ENCODE data around the gene SLC7A11.

DNA sequence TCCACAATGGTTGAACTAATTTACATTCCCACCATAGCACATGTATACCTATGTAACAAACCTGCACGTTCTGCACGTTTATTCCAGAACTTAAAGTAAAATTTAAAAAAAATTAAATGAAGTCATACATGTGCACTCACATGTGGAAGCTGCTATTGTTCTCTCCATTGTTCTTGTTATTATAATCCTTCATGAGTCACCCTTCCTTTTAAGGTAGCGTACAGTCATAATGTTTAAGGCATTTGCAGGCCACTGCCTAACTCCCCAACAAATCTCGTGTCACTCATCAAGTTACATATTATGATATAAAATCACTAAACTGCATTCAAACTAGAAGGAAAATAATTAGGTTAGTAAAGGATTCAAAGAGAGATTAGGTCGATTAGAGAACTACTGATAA is 63.6 kb downstream of the SLC7A11 start:
- TF ChIP-seq CREM (CRISPR knock-in tag; IDR thresholded peaks at IDR 0.05) (no peak), ESRRA (CRISPR knock-in tag; IDR thresholded peaks at IDR 0.05; ENCODE audit: borderline replicate concordance) (no peak), NFYB (CRISPR knock-in tag; conservative IDR thresholded peaks at IDR 0.05; ENCODE audit: low read depth) (no peak), SP1 (CRISPR knock-in tag; conservative IDR thresholded peaks at IDR 0.05) (no peak)
- TF ChIP-seq, protein P1, sequence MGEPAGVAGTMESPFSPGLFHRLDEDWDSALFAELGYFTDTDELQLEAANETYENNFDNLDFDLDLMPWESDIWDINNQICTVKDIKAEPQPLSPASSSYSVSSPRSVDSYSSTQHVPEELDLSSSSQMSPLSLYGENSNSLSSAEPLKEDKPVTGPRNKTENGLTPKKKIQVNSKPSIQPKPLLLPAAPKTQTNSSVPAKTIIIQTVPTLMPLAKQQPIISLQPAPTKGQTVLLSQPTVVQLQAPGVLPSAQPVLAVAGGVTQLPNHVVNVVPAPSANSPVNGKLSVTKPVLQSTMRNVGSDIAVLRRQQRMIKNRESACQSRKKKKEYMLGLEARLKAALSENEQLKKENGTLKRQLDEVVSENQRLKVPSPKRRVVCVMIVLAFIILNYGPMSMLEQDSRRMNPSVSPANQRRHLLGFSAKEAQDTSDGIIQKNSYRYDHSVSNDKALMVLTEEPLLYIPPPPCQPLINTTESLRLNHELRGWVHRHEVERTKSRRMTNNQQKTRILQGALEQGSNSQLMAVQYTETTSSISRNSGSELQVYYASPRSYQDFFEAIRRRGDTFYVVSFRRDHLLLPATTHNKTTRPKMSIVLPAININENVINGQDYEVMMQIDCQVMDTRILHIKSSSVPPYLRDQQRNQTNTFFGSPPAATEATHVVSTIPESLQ (CRISPR knock-in tag; IDR thresholded peaks at IDR 0.05) = no peak
- TF ChIP-seq, protein P2, sequence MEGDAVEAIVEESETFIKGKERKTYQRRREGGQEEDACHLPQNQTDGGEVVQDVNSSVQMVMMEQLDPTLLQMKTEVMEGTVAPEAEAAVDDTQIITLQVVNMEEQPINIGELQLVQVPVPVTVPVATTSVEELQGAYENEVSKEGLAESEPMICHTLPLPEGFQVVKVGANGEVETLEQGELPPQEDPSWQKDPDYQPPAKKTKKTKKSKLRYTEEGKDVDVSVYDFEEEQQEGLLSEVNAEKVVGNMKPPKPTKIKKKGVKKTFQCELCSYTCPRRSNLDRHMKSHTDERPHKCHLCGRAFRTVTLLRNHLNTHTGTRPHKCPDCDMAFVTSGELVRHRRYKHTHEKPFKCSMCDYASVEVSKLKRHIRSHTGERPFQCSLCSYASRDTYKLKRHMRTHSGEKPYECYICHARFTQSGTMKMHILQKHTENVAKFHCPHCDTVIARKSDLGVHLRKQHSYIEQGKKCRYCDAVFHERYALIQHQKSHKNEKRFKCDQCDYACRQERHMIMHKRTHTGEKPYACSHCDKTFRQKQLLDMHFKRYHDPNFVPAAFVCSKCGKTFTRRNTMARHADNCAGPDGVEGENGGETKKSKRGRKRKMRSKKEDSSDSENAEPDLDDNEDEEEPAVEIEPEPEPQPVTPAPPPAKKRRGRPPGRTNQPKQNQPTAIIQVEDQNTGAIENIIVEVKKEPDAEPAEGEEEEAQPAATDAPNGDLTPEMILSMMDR (IDR thresholded peaks at IDR 0.05) = no peak
- TF ChIP-seq, protein P3, sequence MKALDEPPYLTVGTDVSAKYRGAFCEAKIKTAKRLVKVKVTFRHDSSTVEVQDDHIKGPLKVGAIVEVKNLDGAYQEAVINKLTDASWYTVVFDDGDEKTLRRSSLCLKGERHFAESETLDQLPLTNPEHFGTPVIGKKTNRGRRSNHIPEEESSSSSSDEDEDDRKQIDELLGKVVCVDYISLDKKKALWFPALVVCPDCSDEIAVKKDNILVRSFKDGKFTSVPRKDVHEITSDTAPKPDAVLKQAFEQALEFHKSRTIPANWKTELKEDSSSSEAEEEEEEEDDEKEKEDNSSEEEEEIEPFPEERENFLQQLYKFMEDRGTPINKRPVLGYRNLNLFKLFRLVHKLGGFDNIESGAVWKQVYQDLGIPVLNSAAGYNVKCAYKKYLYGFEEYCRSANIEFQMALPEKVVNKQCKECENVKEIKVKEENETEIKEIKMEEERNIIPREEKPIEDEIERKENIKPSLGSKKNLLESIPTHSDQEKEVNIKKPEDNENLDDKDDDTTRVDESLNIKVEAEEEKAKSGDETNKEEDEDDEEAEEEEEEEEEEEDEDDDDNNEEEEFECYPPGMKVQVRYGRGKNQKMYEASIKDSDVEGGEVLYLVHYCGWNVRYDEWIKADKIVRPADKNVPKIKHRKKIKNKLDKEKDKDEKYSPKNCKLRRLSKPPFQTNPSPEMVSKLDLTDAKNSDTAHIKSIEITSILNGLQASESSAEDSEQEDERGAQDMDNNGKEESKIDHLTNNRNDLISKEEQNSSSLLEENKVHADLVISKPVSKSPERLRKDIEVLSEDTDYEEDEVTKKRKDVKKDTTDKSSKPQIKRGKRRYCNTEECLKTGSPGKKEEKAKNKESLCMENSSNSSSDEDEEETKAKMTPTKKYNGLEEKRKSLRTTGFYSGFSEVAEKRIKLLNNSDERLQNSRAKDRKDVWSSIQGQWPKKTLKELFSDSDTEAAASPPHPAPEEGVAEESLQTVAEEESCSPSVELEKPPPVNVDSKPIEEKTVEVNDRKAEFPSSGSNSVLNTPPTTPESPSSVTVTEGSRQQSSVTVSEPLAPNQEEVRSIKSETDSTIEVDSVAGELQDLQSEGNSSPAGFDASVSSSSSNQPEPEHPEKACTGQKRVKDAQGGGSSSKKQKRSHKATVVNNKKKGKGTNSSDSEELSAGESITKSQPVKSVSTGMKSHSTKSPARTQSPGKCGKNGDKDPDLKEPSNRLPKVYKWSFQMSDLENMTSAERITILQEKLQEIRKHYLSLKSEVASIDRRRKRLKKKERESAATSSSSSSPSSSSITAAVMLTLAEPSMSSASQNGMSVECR (CRISPR knock-in tag; IDR thresholded peaks at IDR 0.05; ENCODE audit: borderline replicate concordance) = no peak
- TF ChIP-seq, protein P4, sequence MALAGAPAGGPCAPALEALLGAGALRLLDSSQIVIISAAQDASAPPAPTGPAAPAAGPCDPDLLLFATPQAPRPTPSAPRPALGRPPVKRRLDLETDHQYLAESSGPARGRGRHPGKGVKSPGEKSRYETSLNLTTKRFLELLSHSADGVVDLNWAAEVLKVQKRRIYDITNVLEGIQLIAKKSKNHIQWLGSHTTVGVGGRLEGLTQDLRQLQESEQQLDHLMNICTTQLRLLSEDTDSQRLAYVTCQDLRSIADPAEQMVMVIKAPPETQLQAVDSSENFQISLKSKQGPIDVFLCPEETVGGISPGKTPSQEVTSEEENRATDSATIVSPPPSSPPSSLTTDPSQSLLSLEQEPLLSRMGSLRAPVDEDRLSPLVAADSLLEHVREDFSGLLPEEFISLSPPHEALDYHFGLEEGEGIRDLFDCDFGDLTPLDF (CRISPR knock-in tag; IDR thresholded peaks at IDR 0.05) = no peak
- TF ChIP-seq, protein P5, sequence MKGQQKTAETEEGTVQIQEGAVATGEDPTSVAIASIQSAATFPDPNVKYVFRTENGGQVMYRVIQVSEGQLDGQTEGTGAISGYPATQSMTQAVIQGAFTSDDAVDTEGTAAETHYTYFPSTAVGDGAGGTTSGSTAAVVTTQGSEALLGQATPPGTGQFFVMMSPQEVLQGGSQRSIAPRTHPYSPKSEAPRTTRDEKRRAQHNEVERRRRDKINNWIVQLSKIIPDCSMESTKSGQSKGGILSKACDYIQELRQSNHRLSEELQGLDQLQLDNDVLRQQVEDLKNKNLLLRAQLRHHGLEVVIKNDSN (CRISPR knock-in tag; IDR thresholded peaks at IDR 0.05) = no peak
- TF ChIP-seq, protein P6, sequence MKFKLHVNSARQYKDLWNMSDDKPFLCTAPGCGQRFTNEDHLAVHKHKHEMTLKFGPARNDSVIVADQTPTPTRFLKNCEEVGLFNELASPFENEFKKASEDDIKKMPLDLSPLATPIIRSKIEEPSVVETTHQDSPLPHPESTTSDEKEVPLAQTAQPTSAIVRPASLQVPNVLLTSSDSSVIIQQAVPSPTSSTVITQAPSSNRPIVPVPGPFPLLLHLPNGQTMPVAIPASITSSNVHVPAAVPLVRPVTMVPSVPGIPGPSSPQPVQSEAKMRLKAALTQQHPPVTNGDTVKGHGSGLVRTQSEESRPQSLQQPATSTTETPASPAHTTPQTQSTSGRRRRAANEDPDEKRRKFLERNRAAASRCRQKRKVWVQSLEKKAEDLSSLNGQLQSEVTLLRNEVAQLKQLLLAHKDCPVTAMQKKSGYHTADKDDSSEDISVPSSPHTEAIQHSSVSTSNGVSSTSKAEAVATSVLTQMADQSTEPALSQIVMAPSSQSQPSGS (CRISPR knock-in tag; IDR thresholded peaks at IDR 0.05; ENCODE audit: borderline replicate concordance, low read depth) = no peak
- TF ChIP-seq, protein P7, sequence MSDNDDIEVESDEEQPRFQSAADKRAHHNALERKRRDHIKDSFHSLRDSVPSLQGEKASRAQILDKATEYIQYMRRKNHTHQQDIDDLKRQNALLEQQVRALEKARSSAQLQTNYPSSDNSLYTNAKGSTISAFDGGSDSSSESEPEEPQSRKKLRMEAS (CRISPR knock-in tag; IDR thresholded peaks at IDR 0.05) = no peak
- TF ChIP-seq, protein P8, sequence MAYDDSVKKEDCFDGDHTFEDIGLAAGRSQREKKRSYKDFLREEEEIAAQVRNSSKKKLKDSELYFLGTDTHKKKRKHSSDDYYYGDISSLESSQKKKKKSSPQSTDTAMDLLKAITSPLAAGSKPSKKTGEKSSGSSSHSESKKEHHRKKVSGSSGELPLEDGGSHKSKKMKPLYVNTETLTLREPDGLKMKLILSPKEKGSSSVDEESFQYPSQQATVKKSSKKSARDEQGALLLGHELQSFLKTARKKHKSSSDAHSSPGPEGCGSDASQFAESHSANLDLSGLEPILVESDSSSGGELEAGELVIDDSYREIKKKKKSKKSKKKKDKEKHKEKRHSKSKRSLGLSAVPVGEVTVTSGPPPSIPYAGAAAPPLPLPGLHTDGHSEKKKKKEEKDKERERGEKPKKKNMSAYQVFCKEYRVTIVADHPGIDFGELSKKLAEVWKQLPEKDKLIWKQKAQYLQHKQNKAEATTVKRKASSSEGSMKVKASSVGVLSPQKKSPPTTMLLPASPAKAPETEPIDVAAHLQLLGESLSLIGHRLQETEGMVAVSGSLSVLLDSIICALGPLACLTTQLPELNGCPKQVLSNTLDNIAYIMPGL (CRISPR knock-in tag; IDR thresholded peaks at IDR 0.05) = no peak

All from WTC11 (cell line).